NT2/D1 (cell line): ENCODE measurements around the gene SELE.
"Not testable (repeated sequence)": the region's sequence is repeated elsewhere in the genome, so short reads cannot be mapped to it uniquely, and the experiment has no call there.

Experiments used
- DNase-seq: peaks from one replicate; pipeline ENCODE4 v3.0.0-alpha.2; 2011; ENCODE audit warnings: low read depth, low spot score
- H3K27me3 ChIP-seq: 2 replicates; pipeline ENCODE4 v1.6.0; 2011; ENCODE audit warnings: mild to moderate bottlenecking; ENCODE audit not compliant: insufficient read length, insufficient read depth
- H3K36me3 ChIP-seq: 2 replicates; pipeline ENCODE4 v1.6.1; 2011; ENCODE audit warnings: mild to moderate bottlenecking, low read length, mixed read lengths; ENCODE audit not compliant: insufficient read depth, insufficient read length
- H3K4me1 ChIP-seq: 2 replicates; pipeline ENCODE4 v1.5.1; 2011; ENCODE audit not compliant: insufficient read depth, insufficient read length
- H3K4me3 ChIP-seq: 2 replicates; pipeline ENCODE4 v1.5.1; 2011; ENCODE audit warnings: low read depth; ENCODE audit not compliant: insufficient read length
- H3K9ac ChIP-seq: 2 replicates; pipeline ENCODE4 v1.6.0; 2011; ENCODE audit warnings: low read depth; ENCODE audit not compliant: insufficient read length
- H3K9me3 ChIP-seq: 2 replicates; pipeline ENCODE4 v1.5.1; 2011; ENCODE audit warnings: mild to moderate bottlenecking, low read length; ENCODE audit not compliant: insufficient read depth
- SUZ12 ChIP-seq: IDR thresholded peaks from 2 replicates; pipeline ENCODE4 v1.6.1; 2011; ENCODE audit not compliant: insufficient read length, insufficient read depth; ENCODE audit errors: extremely low read depth
- YY1 ChIP-seq: IDR thresholded peaks from 2 replicates; pipeline ENCODE4 v1.6.1; 2011; ENCODE audit not compliant: insufficient read length, insufficient read depth
- ZNF274 ChIP-seq: IDR thresholded peaks from 2 replicates; pipeline ENCODE4 v1.6.1; 2011; ENCODE audit warnings: mild to moderate bottlenecking, low read depth, low read length

SELE gene

DNA sequence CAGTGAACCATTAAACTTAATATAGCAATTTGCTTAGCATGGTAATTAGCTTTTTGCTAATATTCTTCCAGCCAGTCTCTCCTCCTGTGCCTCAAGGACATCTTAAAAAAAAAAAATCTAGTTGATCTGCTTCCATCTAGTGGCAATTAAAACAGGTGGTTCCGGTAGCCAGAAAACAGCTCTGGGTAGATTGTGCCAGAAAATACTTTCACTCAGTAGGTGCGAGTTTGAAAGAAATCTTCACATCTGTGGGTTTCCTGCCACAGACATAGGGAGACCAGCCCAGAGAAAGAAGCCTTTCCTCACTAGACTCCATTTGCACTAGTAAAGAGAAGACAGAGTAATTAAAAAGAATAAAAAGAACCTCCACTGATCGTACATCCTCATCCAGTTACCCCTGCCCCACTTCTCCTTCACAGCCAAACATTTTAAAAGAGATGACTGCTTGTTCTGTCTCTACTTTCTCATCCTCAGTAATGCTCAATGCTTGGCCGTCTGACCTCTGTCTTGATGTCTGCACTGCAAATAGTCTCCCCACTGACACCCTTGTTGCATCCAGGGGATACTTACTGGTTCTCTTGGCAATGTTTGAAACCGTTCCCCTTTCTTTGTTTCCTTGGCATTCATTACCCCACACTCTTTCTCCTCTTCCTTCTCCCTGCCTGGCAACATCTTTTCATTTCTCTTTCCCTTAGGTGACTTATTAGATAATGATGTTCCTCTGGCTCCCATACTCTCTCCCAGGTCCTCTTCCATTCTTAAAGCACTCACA is 39.4 kb downstream of the SELE start:
- no peaks in the 10 kb centered on the region for H3K36me3 ChIP-seq
- DNase-seq, result no peak
- peaks cover 2% of the 10 kb centered on the region for H3K4me1 ChIP-seq
- TF ChIP-seq ZNF274 (no peak), SUZ12 (no peak), YY1 (no peak)
- no peak overlapping the region for H3K9ac ChIP-seq
- H3K27me3 ChIP-seq, result no peaks in the 10 kb centered on the region
- no peaks in the 10 kb centered on the region for H3K9me3 ChIP-seq
- no peak overlapping the region for H3K4me3 ChIP-seq

DNA sequence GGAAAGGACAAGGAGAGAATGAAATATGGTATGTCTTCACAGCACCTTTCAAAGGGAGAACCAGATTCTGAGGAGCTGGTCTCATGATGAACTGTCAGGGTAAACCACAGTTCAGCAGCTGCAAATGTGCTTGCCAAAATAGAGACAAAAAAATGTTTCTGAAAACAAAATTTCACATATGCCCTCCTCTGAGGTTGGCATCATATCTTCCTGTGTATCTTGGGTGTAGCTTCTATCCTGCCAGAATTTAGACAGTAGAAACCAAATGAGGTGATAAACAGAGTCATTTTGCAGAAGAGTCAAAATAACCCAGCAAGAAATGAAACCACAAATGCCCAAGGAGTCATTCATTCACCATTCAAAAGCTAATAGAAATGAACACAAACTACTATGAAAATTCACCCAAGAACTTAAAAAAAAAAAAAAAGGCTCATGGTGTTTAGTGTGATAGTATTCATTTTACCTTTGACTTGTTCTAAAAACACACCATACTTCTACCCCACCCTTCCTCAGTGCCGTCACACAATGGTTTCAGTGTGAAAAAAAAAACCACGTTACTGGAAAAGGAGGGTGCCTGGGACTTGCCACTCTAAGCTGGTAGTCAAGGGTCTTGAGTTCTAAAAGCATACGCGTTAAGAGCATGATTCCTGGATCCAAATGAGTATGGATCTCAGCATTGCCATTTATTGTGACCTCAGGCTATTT is 41.0 kb downstream of the SELE start:
- no peak for DNase-seq
- H3K9ac ChIP-seq, result no peak overlapping the region
- peaks cover 2% of the 10 kb centered on the region for H3K4me1 ChIP-seq
- H3K27me3 ChIP-seq, result no peaks in the 10 kb centered on the region
- no peaks in the 10 kb centered on the region for H3K36me3 ChIP-seq
- TF ChIP-seq ZNF274 (no peak), SUZ12 (no peak), YY1 (no peak)
- H3K9me3 ChIP-seq, result no peaks in the 10 kb centered on the region
- no peak overlapping the region for H3K4me3 ChIP-seq

DNA sequence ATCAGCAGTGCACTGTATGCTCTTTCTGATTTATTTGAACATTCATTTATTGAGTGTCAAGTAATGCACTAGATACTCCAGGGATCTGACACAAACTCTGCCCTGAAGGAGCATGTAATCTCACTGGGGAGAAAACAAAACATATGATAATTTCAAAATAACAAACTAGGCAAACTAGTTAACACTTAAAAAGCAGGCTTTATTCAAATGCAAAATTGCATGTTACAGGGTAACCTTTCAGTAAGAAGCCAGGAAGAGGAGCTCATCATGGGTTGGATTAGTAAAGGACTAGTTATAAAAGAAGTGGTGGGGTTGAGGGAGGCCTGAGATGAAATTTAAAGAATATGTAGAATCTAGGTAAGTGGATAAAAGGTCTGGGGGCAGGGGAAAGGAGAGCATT is 43.4 kb downstream of the SELE start:
- DNase-seq, result no peak
- H3K9ac ChIP-seq, result no peak overlapping the region
- no peaks in the 10 kb centered on the region for H3K27me3 ChIP-seq
- H3K36me3 ChIP-seq, result no peaks in the 10 kb centered on the region
- peaks cover 2% of the 10 kb centered on the region for H3K4me1 ChIP-seq
- no peaks in the 10 kb centered on the region for H3K9me3 ChIP-seq
- TF ChIP-seq YY1 (no peak), SUZ12 (no peak), ZNF274 (no peak)
- H3K4me3 ChIP-seq, result no peak overlapping the region

DNA sequence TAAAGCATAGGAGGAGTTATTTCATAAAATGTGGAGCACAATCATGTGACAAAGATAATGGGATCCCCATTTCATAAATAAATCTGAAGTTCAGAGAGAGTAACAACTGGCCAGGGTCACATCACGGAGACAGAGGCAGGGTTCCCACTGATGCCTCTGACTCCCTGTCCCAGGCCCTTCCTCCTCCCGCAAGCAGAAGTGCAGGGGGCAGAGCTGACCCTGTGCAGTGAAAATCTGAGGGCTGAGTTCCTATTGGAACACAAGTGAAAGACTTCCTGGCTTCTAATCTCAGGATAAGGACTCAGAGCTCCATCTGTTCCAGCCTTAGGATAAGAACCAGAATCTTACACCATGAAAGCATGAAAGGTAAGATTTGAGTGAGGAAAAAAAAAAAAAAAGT is 44.5 kb downstream of the SELE start:
- Histone ChIP-seq H3K9ac (no peak overlapping the region), H3K4me3 (no peak overlapping the region), H3K36me3 (no peaks in the 10 kb centered on the region), H3K4me1 (peaks cover 2% of the 10 kb centered on the region), H3K9me3 (peaks cover 5% of the 10 kb centered on the region; the same call in 1 of the 2 replicates), H3K27me3 (no peaks in the 10 kb centered on the region)
- DNase-seq, result no peak
- TF ChIP-seq YY1, result no peak

DNA sequence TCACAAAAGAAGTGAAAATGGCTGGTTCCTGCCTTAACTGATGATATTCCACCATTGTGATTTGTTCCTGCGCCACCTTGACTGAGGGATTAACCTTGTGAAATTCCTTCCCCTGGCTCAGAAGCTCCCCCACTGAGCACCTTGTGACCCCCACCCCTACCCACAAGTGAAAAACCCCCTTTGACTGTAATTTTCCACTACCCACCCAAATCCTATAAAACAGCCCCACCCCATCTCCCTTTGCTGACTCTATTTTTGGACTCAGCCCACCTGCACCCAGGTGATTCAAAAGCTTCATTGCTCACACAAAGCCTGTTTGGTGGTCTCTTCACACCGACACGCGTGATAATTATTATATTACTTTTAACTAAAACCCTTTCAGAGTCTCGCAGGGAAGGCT is 45.5 kb downstream of the SELE start:
- H3K9me3 ChIP-seq, result peaks cover 13% of the 10 kb centered on the region; the same call in 1 of the 2 replicates
- H3K36me3 ChIP-seq, H3K9ac ChIP-seq, H3K4me3 ChIP-seq, DNase-seq, H3K27me3 ChIP-seq, H3K4me1 ChIP-seq: not testable (repeated sequence)

DNA sequence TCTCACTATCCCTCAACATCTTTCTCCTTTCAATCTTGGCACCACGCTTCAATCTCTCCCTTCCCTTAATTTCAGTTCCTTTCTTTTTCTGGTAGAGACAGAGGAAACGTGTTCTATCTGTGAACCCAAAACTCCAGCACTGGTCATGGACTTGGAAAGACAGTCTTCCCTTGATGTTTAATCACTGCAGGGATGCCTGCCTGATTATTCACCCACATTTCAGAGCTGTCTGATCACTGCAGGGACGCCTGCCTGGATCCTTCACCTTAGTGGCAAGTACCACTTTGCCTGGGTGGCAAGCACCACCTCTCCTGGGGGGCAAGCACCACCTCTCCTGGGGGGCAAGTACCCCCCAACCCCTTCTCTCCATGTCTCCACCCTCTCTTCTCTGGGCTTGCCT is 50.2 kb downstream of the SELE start:
- Histone ChIP-seq H3K27me3 (no peaks in the 10 kb centered on the region), H3K4me3 (no peak overlapping the region), H3K4me1 (no peaks in the 10 kb centered on the region), H3K9me3 (peaks cover 13% of the 10 kb centered on the region; the same call in 1 of the 2 replicates), H3K9ac (no peak overlapping the region), H3K36me3 (no peaks in the 10 kb centered on the region)
- no peak for TF ChIP-seq SUZ12
- TF ChIP-seq ZNF274, result no peak
- TF ChIP-seq YY1, result no peak
- DNase-seq, result no peak

DNA sequence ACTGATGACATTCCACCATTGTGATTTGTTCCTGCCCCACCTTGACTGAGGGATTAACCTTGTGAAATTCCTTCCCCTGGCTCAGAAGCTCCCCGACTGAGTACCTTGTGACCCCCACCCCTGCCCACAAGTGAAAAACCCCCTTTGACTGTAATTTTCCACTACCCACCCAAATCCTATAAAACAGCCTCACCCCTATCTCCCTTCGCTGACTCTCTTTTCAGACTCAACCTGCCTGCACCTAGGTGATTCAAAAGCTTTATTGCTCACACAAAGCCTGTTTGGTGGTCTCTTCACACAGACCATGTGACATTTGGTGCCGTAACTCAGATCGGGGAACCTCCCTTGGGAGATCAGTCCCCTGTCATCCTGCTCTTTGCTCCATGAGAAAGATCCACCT is 50.7 kb downstream of the SELE start:
- DNase-seq, H3K27me3 ChIP-seq, H3K4me1 ChIP-seq: not testable (repeated sequence)

More for the DNA sequence above, 50.7 kb downstream of the SELE start:
- H3K4me3 ChIP-seq, H3K36me3 ChIP-seq, H3K9ac ChIP-seq: not testable (repeated sequence)
- peaks cover 13% of the 10 kb centered on the region; the same call in 1 of the 2 replicates for H3K9me3 ChIP-seq
